HEK293 (cell line): ENCODE measurements around the gene CACNA2D1.

Source experiments
- KLF9 ChIP-seq: fragments of 450-650 bp; formaldehyde crosslinking; IDR thresholded peaks from 2 replicates; pipeline ENCODE4 v1.5.1; 2016; ENCODE audit warnings: missing biosample characterization, missing genetic modification characterization, low read depth
- MEIS1 ChIP-seq: sonication (generic); formaldehyde crosslinking; IDR thresholded peaks from 2 replicates; pipeline ENCODE4 v1.8.1; 2022; ENCODE audit warnings: missing genetic modification reagents, mild to moderate bottlenecking, borderline replicate concordance
- YY1 ChIP-seq: fragments of 450-650 bp; formaldehyde crosslinking; IDR thresholded peaks from 2 replicates; pipeline ENCODE4 v1.5.1; 2018; ENCODE audit warnings: missing biosample characterization, missing genetic modification characterization
- ZBTB48 ChIP-seq: fragments of 450-650 bp; formaldehyde crosslinking; IDR thresholded peaks from 2 replicates; pipeline ENCODE4 v1.5.1; 2016; ENCODE audit warnings: missing biosample characterization, missing genetic modification characterization
- ZFHX2 ChIP-seq: fragments of 450-650 bp; formaldehyde crosslinking; conservative IDR thresholded peaks from 2 replicates; pipeline ENCODE4 v1.5.1; 2016; ENCODE audit warnings: missing biosample characterization, missing genetic modification characterization
- ZNF335 ChIP-seq: fragments of 450-650 bp; formaldehyde crosslinking; conservative IDR thresholded peaks from 2 replicates; pipeline ENCODE4 v1.5.1; 2016; ENCODE audit warnings: missing biosample characterization, missing genetic modification characterization
- TF ChIP-seq, protein P1 (sequence below): fragments of 450-650 bp; formaldehyde crosslinking; IDR thresholded peaks from 2 replicates; pipeline ENCODE4 v1.5.1; 2017; ENCODE audit warnings: missing biosample characterization, missing genetic modification characterization
- TF ChIP-seq, protein P2 (sequence below): fragments of 450-650 bp; formaldehyde crosslinking; IDR thresholded peaks from 2 replicates; pipeline ENCODE4 v1.5.1; 2016; ENCODE audit warnings: missing biosample characterization, missing genetic modification characterization
- TF ChIP-seq, protein P3 (sequence below): fragments of 450-650 bp; formaldehyde crosslinking; IDR thresholded peaks from 2 replicates; pipeline ENCODE4 v1.5.1; 2016; ENCODE audit warnings: missing biosample characterization, missing genetic modification characterization
- TF ChIP-seq, protein P4 (sequence below): fragments of 450-650 bp; formaldehyde crosslinking; IDR thresholded peaks from 2 replicates; pipeline ENCODE4 v1.5.1; 2016; ENCODE audit warnings: missing biosample characterization, missing genetic modification characterization

DNA sequence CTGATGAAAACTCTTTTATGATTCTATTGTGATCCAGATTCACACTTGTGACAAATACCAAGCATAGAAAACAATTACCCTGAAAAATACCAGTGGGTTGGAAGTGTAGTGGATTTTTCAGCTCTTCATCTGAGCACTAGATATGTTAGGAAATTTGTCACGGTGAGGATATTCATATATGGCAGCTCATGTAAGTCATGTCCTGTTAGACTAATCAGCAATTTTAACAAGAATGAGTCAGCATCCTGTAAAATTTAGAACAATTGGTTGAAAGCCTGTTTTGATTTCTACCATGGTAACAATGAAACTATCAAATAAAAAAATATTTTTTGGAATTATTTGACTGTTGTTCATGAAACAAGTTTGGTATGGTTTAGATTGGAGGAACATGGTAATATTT lies 334.3 kb downstream of the CACNA2D1 start:
- TF ChIP-seq, protein P1, sequence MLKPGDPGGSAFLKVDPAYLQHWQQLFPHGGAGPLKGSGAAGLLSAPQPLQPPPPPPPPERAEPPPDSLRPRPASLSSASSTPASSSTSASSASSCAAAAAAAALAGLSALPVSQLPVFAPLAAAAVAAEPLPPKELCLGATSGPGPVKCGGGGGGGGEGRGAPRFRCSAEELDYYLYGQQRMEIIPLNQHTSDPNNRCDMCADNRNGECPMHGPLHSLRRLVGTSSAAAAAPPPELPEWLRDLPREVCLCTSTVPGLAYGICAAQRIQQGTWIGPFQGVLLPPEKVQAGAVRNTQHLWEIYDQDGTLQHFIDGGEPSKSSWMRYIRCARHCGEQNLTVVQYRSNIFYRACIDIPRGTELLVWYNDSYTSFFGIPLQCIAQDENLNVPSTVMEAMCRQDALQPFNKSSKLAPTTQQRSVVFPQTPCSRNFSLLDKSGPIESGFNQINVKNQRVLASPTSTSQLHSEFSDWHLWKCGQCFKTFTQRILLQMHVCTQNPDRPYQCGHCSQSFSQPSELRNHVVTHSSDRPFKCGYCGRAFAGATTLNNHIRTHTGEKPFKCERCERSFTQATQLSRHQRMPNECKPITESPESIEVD (tag by site-specific recombination), result no peak
- no peak for TF ChIP-seq ZBTB48 (tag by site-specific recombination)
- TF ChIP-seq, protein P2, sequence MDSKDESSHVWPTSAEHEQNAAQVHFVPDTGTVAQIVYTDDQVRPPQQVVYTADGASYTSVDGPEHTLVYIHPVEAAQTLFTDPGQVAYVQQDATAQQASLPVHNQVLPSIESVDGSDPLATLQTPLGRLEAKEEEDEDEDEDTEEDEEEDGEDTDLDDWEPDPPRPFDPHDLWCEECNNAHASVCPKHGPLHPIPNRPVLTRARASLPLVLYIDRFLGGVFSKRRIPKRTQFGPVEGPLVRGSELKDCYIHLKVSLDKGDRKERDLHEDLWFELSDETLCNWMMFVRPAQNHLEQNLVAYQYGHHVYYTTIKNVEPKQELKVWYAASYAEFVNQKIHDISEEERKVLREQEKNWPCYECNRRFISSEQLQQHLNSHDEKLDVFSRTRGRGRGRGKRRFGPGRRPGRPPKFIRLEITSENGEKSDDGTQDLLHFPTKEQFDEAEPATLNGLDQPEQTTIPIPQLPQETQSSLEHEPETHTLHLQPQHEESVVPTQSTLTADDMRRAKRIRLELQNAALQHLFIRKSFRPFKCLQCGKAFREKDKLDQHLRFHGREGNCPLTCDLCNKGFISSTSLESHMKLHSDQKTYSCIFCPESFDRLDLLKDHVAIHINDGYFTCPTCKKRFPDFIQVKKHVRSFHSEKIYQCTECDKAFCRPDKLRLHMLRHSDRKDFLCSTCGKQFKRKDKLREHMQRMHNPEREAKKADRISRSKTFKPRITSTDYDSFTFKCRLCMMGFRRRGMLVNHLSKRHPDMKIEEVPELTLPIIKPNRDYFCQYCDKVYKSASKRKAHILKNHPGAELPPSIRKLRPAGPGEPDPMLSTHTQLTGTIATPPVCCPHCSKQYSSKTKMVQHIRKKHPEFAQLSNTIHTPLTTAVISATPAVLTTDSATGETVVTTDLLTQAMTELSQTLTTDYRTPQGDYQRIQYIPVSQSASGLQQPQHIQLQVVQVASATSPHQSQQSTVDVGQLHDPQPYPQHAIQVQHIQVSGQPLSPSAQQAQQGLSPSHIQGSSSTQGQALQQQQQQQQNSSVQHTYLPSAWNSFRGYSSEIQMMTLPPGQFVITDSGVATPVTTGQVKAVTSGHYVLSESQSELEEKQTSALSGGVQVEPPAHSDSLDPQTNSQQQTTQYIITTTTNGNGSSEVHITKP (tag by site-specific recombination), result no peak
- TF ChIP-seq, protein P3, sequence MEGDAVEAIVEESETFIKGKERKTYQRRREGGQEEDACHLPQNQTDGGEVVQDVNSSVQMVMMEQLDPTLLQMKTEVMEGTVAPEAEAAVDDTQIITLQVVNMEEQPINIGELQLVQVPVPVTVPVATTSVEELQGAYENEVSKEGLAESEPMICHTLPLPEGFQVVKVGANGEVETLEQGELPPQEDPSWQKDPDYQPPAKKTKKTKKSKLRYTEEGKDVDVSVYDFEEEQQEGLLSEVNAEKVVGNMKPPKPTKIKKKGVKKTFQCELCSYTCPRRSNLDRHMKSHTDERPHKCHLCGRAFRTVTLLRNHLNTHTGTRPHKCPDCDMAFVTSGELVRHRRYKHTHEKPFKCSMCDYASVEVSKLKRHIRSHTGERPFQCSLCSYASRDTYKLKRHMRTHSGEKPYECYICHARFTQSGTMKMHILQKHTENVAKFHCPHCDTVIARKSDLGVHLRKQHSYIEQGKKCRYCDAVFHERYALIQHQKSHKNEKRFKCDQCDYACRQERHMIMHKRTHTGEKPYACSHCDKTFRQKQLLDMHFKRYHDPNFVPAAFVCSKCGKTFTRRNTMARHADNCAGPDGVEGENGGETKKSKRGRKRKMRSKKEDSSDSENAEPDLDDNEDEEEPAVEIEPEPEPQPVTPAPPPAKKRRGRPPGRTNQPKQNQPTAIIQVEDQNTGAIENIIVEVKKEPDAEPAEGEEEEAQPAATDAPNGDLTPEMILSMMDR (tag by site-specific recombination), result no peak
- no peak for TF ChIP-seq KLF9 (tag by site-specific recombination)
- TF ChIP-seq, protein P4, sequence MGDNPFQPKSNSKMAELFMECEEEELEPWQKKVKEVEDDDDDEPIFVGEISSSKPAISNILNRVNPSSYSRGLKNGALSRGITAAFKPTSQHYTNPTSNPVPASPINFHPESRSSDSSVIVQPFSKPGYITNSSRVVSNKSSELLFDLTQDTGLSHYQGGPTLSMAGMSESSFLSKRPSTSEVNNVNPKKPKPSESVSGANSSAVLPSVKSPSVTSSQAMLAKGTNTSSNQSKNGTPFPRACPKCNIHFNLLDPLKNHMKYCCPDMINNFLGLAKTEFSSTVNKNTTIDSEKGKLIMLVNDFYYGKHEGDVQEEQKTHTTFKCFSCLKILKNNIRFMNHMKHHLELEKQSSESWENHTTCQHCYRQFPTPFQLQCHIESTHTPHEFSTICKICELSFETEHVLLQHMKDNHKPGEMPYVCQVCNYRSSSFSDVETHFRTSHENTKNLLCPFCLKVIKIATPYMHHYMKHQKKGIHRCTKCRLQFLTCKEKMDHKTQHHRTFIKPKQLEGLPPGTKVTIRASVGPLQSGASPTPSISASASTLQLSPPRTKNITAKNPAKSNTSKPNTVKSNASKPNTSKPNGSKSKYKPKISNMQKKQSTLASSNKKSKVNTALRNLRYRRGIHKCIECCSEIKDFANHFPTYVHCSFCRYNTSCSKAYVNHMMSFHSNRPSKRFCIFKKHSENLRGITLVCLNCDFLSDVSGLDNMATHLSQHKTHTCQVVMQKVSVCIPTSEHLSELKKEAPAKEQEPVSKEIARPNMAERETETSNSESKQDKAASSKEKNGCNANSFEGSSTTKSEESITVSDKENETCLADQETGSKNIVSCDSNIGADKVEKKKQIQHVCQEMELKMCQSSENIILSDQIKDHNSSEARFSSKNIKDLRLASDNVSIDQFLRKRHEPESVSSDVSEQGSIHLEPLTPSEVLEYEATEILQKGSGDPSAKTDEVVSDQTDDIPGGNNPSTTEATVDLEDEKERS, result no peak
- TF ChIP-seq ZNF335 (tag by site-specific recombination), result no peak
- no peak for TF ChIP-seq MEIS1 (CRISPR knock-in tag)
- TF ChIP-seq YY1, result no peak
- TF ChIP-seq ZFHX2 (tag by site-specific recombination), result no peak
